ENCODE measurements around the gene TUSC1.
"Not testable (repeated sequence)": the region's sequence is repeated elsewhere in the genome, so short reads cannot be mapped to it uniquely, and the experiment has no call there.

TUSC1 gene
- 0 to 0.32 (median 0.22) reads per million in 3 experiments for total RNA-seq

- DNase-seq: no peak
Observed at GRCh38 chr9:25678147-25678666, at the start of gene TUSC1. Gene TUSC1 (minus strand): TSS chr9:25678444. CDS start chr9:25678312, 132 bp downstream.

GRCh38 chr9:25726871-25727410, 48.7 kb upstream of the TUSC1 start:
- DNase-seq: no peak

GRCh38 chr9:25724424-25724823, 46.2 kb upstream of the TUSC1 start:
- no peak for DNase-seq

GRCh38 chr9:25716220-25716872, 38.1 kb upstream of the TUSC1 start:
- no peak for DNase-seq

GRCh38 chr9:25709941-25710340, 31.7 kb upstream of the TUSC1 start:
- no peak for DNase-seq

- DNase-seq: no peak
Observed at GRCh38 chr9:25704800-25705199, 26.6 kb upstream of the TUSC1 start.

GRCh38 chr9:25703701-25704357, 25.6 kb upstream of the TUSC1 start:
- no peak for DNase-seq

- DNase-seq: no peak
Observed at GRCh38 chr9:25702536-25702935, 24.3 kb upstream of the TUSC1 start.

GRCh38 chr9:25700899-25701298, 22.7 kb upstream of the TUSC1 start:
- not testable (repeated sequence) for DNase-seq

- DNase-seq: no peak
Observed at GRCh38 chr9:25700430-25700829, 22.2 kb upstream of the TUSC1 start.

- DNase-seq: no peak
Observed at GRCh38 chr9:25691786-25692185, 13.5 kb upstream of the TUSC1 start.

GRCh38 chr9:25684321-25684720, 6.1 kb upstream of the TUSC1 start:
- no peak for DNase-seq

GRCh38 chr9:25681266-25681665, 3.0 kb upstream of the TUSC1 start:
- DNase-seq: no peak

GRCh38 chr9:25678846-25679360, 659 bp upstream of the TUSC1 start:
- no peak for DNase-seq

GRCh38 chr9:25677301-25678146, 720 bp downstream of the TUSC1 start:
- no peak for DNase-seq

- DNase-seq: not testable (repeated sequence)
Observed at GRCh38 chr9:25675858-25676257, 2.4 kb downstream of the TUSC1 start.

GRCh38 chr9:25658571-25658970, 19.7 kb downstream of the TUSC1 start:
- DNase-seq: no peak

GRCh38 chr9:25654417-25654816, 23.8 kb downstream of the TUSC1 start:
- no peak for DNase-seq

GRCh38 chr9:25648116-25648515, 30.1 kb downstream of the TUSC1 start:
- no peak for DNase-seq

GRCh38 chr9:25636026-25636425, 42.2 kb downstream of the TUSC1 start:
- no peak for DNase-seq

- DNase-seq: no peak
Observed at GRCh38 chr9:25629231-25629630, 49.0 kb downstream of the TUSC1 start.
